Sciatic nerve (tissue), 2 donors: ENCODE measurements around the gene SLC35D2. TPM values are rescaled to one million over a fixed set of nuclear protein-coding genes. Genes with fewer than 3 reads are reported as not detected.
"Not testable (repeated sequence)": the region's sequence is repeated elsewhere in the genome, so short reads cannot be mapped to it uniquely, and the experiment has no call there.

ENCODE experiments used
- ATAC-seq: fragments of 200-7000 bp; cut with Tn5 transposase; one replicate; pipeline ENCODE4 v1.9.1; 2020; ENCODE audit warnings: mild to moderate bottlenecking, moderate library complexity
- DNase-seq: peaks from one replicate; pipeline ENCODE4 v3.0.0-alpha.2; 2020; ENCODE audit warnings: low spot score
- intact Hi-C: fragments of 100-400 bp; cut with DNase I; formaldehyde crosslinking; loops from one replicate; pipeline ENCODE4 v1.14.2; 2022
- total RNA-seq: library from RNA; stranded (reverse); fragmentation: NEBNext Ultra II Directional; extraction: Animal tissue kit (Norgen Biotek cat#: 25700); gene quantifications from one replicate; pipeline ENCODE4 v1.2.1, GENCODE V29; 2021
- donor health status: DM: no; HTN: no; CAD: no.
- donor health status: DM: no; HTN: no; CAD: no.

The SLC35D2 gene
- total RNA-seq, 1 donor from 2014 or later, result 30.3 TPM

DNA sequence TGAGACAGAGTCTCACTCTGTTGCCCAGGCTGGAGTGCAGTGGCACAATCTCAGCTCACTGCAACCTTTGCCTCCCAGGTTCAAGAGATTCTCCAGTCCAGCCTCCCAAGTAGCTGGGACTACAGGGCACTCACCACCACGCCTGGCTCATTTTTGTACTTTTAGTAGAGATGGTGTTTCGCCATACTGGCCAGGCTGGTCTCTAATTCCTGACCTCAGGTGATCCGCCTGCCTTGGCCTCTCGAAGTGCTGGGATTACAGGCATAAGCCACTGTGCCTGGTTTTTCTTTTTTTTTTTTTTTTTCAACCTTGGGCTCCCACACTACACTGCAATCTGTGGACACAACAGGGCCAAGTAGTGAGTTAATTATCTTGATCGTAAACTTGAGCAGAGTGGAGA lies 60.8 kb downstream of the SLC35D2 start:
- DNase-seq, ATAC-seq: not testable (repeated sequence)
- intact Hi-C loops, result loop anchor here (10.0 kb wide), 1 partner anchor 342 kb away; no protein-coding TSS in a partner anchor

GRCh38 chr9:96322210-96322609 lies 61.3 kb downstream of the SLC35D2 start:
- intact Hi-C loops, result loop anchor here (10.0 kb wide), 1 partner anchor 343 kb away; no protein-coding TSS in a partner anchor
- DNase-seq, ATAC-seq: not testable (repeated sequence)

- DNase-seq (no peak), ATAC-seq (no peak)
- intact Hi-C loops, result loop anchor here (10.0 kb wide), 1 partner anchor 343 kb away; no protein-coding TSS in a partner anchor
Measured at GRCh38 chr9:96321515-96321914, 62.0 kb downstream of the SLC35D2 start.

- DNase-seq, result no peak
- intact Hi-C loops, result loop anchor here (10.0 kb wide), 1 partner anchor 344 kb away; no protein-coding TSS in a partner anchor
Measured at GRCh38 chr9:96320749-96321280, 62.7 kb downstream of the SLC35D2 start.

GRCh38 chr9:96318921-96319565 lies 64.5 kb downstream of the SLC35D2 start:
- ATAC-seq (no peak), DNase-seq (no peak)
- intact Hi-C loops, result loop anchor here (10.0 kb wide), 1 partner anchor 74 kb away; no protein-coding TSS in a partner anchor

More at GRCh38 chr9:96320749-96321280, 62.7 kb downstream of the SLC35D2 start:
- ATAC-seq, result no peak

DNA sequence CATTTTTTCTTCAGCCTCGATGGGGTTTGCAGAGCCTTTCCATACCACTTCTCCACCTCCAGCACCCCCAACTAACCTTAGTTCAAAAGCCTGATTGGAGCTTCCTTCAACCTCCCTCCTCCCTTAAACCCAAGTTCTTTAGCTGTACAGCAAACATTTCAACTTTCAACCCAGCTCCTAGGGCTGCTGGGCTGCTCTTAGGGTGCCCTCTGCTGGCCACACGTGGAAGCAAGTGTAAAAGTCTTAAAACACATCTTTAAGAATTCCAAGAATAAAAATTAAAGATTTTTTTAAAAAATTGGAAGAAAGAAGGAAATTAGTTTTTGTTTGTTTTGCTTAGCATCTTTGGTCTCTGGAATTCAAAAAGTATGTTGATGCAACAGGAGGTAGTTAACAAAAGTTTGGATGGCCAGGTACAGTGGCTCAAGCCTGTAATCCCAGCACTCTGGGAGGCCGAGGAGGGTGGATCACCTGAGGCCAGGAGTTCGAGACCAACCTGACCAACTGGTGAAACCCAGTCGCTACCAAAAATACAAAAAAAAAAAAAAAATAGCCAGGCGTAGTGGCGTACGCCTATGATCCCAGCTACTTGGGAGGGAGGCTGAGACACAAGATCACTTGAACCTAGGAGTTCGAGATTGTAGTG lies 66.1 kb downstream of the SLC35D2 start:
- ATAC-seq (peak; percentile 87), DNase-seq (no peak)
- intact Hi-C loops, result loop anchor here (10.0 kb wide), 1 partner anchor 73 kb away; no protein-coding TSS in a partner anchor

DNA sequence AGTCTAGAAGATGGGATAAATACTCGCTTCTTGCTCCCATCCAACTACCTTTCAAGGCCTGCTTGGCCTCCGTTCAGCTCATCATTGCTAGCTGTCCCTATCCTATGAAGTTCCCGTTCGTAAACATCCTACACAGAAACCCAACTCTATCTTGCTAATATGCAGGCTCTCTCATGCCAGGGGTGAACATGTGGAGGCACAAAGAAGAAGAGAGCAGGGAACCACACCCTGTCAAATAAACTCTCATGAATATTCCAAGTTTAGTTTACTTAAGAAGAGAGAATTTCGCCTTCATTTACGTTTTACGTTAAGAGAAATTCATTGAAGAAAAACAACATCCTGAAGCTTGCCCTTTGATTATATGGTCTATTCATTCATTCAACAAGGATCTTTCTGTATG lies 73.7 kb downstream of the SLC35D2 start:
- ATAC-seq (no peak), DNase-seq (no peak)
- intact Hi-C loops, result loop anchor here (10.0 kb wide), 1 partner anchor 65 kb away; no protein-coding TSS in a partner anchor

- DNase-seq, intact Hi-C loops, ATAC-seq: not testable (repeated sequence)
Measured at GRCh38 chr9:96306958-96307357, 76.6 kb downstream of the SLC35D2 start.

GRCh38 chr9:96305171-96305570 lies 78.3 kb downstream of the SLC35D2 start:
- no peak for ATAC-seq
- intact Hi-C loops, result no loop called here

GRCh38 chr9:96304230-96304629 lies 79.3 kb downstream of the SLC35D2 start:
- ATAC-seq (no peak), DNase-seq (no peak)
- intact Hi-C loops, result no loop called here

More at GRCh38 chr9:96305171-96305570, 78.3 kb downstream of the SLC35D2 start:
- DNase-seq, result no peak

- ATAC-seq, result no peak
- DNase-seq, result no peak
- intact Hi-C loops, result no loop called here
Measured at GRCh38 chr9:96302021-96302420, 81.5 kb downstream of the SLC35D2 start, which contains the start of gene HSD17B3. Gene HSD17B3, minus strand, starts transcription at chr9:96302176. Its CDS starts 72 bp downstream, at chr9:96302104.

DNA sequence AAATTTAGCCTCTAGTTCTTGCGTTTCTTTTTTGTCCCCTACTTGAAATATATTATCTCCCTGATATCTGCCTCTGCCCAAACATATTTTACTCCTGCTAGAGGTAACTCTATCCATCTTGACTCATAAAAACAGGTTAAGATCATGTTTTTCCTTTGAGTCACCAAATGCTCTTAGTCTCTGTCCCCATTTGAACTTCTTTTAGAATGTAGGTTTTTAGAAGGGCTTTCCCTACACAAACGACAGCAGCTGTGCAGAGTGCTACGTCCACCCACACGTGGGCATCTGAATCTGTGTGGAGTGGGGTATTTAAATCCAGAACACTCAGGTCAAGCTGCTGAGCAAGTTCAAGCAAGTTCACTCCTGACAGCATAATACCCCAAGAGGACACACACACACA lies 83.7 kb downstream of the SLC35D2 start:
- no peak for DNase-seq
- intact Hi-C loops, result no loop called here
- ATAC-seq, result no peak

GRCh38 chr9:96294159-96294545 lies 89.4 kb downstream of the SLC35D2 start:
- DNase-seq (no peak), ATAC-seq (no peak)
- intact Hi-C loops, result no loop called here

DNA sequence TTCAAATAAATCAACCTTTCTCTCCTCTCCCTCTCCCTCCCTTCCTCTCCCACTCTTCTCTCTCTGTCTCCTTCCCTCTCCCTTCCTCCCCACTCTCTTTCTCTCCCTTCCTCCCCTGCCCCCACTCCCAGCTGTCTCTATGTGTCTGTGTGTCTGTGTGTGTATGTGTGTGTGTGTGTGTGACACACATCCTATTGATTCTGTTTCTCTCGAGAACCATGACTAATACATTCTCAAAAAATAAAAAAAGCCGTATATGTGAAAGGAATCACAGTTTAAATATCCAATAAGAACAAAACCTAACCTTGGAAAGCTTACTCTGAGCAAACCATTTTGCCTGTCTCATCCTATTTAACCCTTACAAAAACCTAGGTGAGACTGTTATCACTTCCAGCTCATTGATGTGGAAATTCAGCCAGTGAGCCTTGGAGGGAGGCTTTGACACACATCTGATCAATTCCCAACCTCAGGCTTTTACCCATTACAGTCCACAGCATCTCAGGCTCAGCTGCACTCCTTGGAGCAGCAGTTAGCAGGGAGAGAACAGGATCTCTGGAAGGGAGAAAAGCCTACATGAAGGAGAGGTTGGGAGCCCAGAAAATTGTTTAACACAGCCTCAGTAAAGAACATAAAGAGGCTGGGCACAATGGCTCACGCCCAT lies 89.9 kb downstream of the SLC35D2 start:
- intact Hi-C loops, result no loop called here
- DNase-seq, result no peak
- no peak for ATAC-seq

- no peak for DNase-seq
- intact Hi-C loops, result no loop called here
- ATAC-seq, result no peak
Measured at GRCh38 chr9:96289392-96289791, 94.1 kb downstream of the SLC35D2 start.

DNA sequence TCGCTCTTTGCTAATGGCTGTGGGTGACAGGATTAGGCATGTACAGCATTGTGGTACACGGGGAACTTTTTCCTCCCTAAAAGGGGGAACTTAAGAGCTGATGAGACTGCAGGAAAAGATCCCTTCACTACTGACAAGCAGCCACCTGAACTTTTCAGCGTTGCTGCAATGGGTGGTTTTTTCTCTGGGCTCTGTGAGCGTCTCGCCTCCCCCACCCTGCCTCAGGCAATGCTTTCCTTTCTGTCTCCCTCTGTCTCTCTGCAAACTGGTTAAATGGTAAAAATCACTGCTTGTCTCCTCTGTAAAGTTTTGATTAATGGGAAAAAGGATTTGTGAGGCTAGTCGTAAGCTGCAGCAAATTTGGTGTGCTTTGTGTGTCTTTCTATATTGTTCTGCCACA lies 101.9 kb downstream of the SLC35D2 start:
- DNase-seq (no peak), ATAC-seq (no peak)
- intact Hi-C loops, result no loop called here

GRCh38 chr9:96279932-96280331 lies 103.6 kb downstream of the SLC35D2 start:
- DNase-seq (no peak), ATAC-seq (no peak)
- intact Hi-C loops, result no loop called here

- DNase-seq (no peak), ATAC-seq (no peak)
- intact Hi-C loops, result no loop called here
Measured at GRCh38 chr9:96274939-96275338, 108.6 kb downstream of the SLC35D2 start.
